ENCODE results near the gene OR6K6.

Gene OR6K6

GRCh38 chr1:158801396-158801795 is 46.9 kb downstream of the OR6K6 start:
- no peak for DNase-seq (ENCODE audit: low spot score)

DNA sequence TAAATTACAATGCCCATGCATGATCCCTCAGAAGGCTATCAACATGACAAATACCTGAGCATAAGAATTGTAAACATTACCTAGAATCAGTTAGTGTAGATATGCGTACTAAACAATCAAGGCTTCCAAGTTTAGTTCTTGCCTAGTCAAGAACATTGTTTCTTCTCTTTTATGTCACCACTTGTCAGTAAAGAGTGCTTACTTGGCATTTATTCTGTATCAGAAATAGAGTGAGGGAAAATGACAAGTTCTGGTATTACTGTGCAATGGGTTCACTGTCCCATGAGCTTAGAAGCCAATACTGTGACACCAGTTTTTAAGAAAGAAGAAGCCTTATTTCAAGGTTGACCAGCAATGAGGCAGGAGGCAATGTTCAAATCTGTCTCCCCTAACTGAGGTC is 49.2 kb downstream of the OR6K6 start:
- no peak for DNase-seq (ENCODE audit: low spot score)
